HepG2 (cell line): Measurements from ENCODE around the gene NBL1. TPM values are rescaled to one million over a fixed set of nuclear protein-coding genes. Genes with fewer than 3 reads are reported as not detected.

Source experiments
- ATF3 ChIP-seq: sonication (generic); formaldehyde crosslinking; IDR thresholded peaks from 2 replicates; pipeline ENCODE4 v1.4.0; 2020; ENCODE audit warnings: missing genetic modification reagents
- CBX2 ChIP-seq, 2 experiments: fragments of 200-600 bp in 1 of 2; sonication (generic); formaldehyde crosslinking in 1 of 2; IDR thresholded peaks; 2 replicates each; pipeline versions ENCODE4 v1.7.0 to v1.8.1; 2018 to 2022; ENCODE audit warnings: low read depth in 2 of 2, low read length in 1 of 2, mild to moderate bottlenecking in 1 of 2, missing genetic modification reagents in 1 of 2
- FOXP4 ChIP-seq: sonication (generic); formaldehyde crosslinking; IDR thresholded peaks from 2 replicates; pipeline ENCODE4 v1.4.0; 2020; ENCODE audit warnings: missing genetic modification reagents
- GMEB1 ChIP-seq: sonication (generic); formaldehyde crosslinking; IDR thresholded peaks from 2 replicates; pipeline ENCODE4 v1.5.1; 2020; ENCODE audit warnings: missing genetic modification reagents, mild to moderate bottlenecking, borderline replicate concordance
- HOXA3 ChIP-seq: sonication (generic); formaldehyde crosslinking; IDR thresholded peaks from 2 replicates; pipeline ENCODE4 v1.5.0; 2020; ENCODE audit warnings: missing genetic modification reagents
- HOXA7 ChIP-seq: sonication (generic); formaldehyde crosslinking; IDR thresholded peaks from 2 replicates; pipeline ENCODE4 v1.8.1; 2022; ENCODE audit warnings: mild to moderate bottlenecking, missing genetic modification reagents, moderate library complexity
- IRF9 ChIP-seq: sonication (generic); formaldehyde crosslinking; IDR thresholded peaks from 2 replicates; pipeline ENCODE4 v1.8.0; 2022; ENCODE audit warnings: missing genetic modification reagents, mild to moderate bottlenecking, borderline replicate concordance
- KDM3A ChIP-seq: IDR thresholded peaks from 2 replicates; pipeline ENCODE4 v1.6.1; 2018; ENCODE audit warnings: low read depth, missing compliant biosample characterization
- MAZ ChIP-seq, 2 experiments: sonication (generic) in 1 of 2; formaldehyde crosslinking in 1 of 2; IDR thresholded peaks; 2 replicates each; pipeline versions ENCODE4 v1.5.0 to v1.6.1; 2012 to 2020; ENCODE audit warnings: low read depth in 2 of 2, mild to moderate bottlenecking in 2 of 2, borderline replicate concordance in 1 of 2, improper control_type of control experiment in 1 of 2, low read length in 1 of 2, missing genetic modification reagents in 1 of 2, moderate library complexity in 1 of 2
- NCOA5 ChIP-seq: sonication (generic); formaldehyde crosslinking; IDR thresholded peaks from 2 replicates; pipeline ENCODE4 v1.4.0; 2020; ENCODE audit warnings: missing genetic modification reagents
- NFE2 ChIP-seq: sonication (generic); formaldehyde crosslinking; IDR thresholded peaks from 2 replicates; pipeline ENCODE4 v1.4.0; 2020; ENCODE audit warnings: missing genetic modification reagents
- PAX8 ChIP-seq: sonication (generic); formaldehyde crosslinking; IDR thresholded peaks from 2 replicates; pipeline ENCODE4 v1.8.0; 2022; ENCODE audit warnings: mild to moderate bottlenecking, missing genetic modification reagents, borderline replicate concordance
- RBAK ChIP-seq: sonication (generic); formaldehyde crosslinking; IDR thresholded peaks from 2 replicates; pipeline ENCODE4 v1.5.1; 2020; ENCODE audit warnings: mild to moderate bottlenecking, missing genetic modification reagents
- RXRB ChIP-seq: IDR thresholded peaks from 2 replicates; pipeline ENCODE4 v1.6.1; 2016; ENCODE audit warnings: borderline replicate concordance, missing genetic modification reagents, missing compliant biosample characterization
- SMC3 ChIP-seq: IDR thresholded peaks from 2 replicates; pipeline ENCODE4 v1.6.1; 2011; ENCODE audit warnings: low read length, improper control_type of control experiment
- THAP9 ChIP-seq: sonication (generic); formaldehyde crosslinking; IDR thresholded peaks from 2 replicates; pipeline ENCODE4; 2020; ENCODE audit warnings: missing genetic modification reagents, mild to moderate bottlenecking, borderline replicate concordance
- ZFP36L2 ChIP-seq: sonication (generic); formaldehyde crosslinking; IDR thresholded peaks from 2 replicates; pipeline ENCODE4 v1.4.0; 2020; ENCODE audit warnings: missing genetic modification reagents
- ZNF329 ChIP-seq: sonication (generic); formaldehyde crosslinking; IDR thresholded peaks from 2 replicates; pipeline ENCODE4 v1.9.0; 2021; ENCODE audit warnings: low read depth, mild to moderate bottlenecking, missing genetic modification reagents
- ZNF616 ChIP-seq: sonication (generic); formaldehyde crosslinking; IDR thresholded peaks from 2 replicates; pipeline ENCODE4 v1.5.0; 2020; ENCODE audit warnings: low read depth, mild to moderate bottlenecking, missing genetic modification reagents
- ZNF749 ChIP-seq: sonication (generic); formaldehyde crosslinking; IDR thresholded peaks from 2 replicates; pipeline ENCODE4 v1.8.0; 2022; ENCODE audit warnings: mild to moderate bottlenecking, missing genetic modification reagents, moderate library complexity, borderline replicate concordance
- polyA plus RNA-seq, 8 experiments: library from polyadenylated mRNA; depleted of rRNA in 3 of 8; stranded (reverse) in 7 of 8; unstranded in 1 of 8; fragments of >200 nt; fragmentation: Illumina TruSeq in 4 of 8; extraction: Trizol in 4 of 8; gene quantifications; 2 replicates each; pipeline versions ENCODE4 v1.2.1 to v1.2.3, GENCODE V29; 2011 to 2016; ENCODE audit warnings: low read depth in 4 of 8, missing spikeins in 1 of 8, mixed read lengths in 1 of 8; ENCODE audit not compliant: insufficient read depth in 1 of 8
- total RNA-seq, 5 experiments: library from RNA; depleted of rRNA; stranded (reverse); fragments of >200 nt; fragmentation: Illumina TruSeq; extraction: Trizol; gene quantifications; 2 replicates each; pipeline ENCODE4 v1.2.3, GENCODE V29; 2016; ENCODE audit warnings: low read depth in 1 of 5

NBL1 gene
- total and polyA plus RNA-seq, 2 of the 13 experiments (the other 11 are each of a cell fraction or from before 2014, with no cell fraction given) = 2.7 to 13.8 TPM

GRCh38 chr1:19596714-19597495 is 47.2 kb upstream of the NBL1 start (continued):
- TF ChIP-seq CBX2 (IDR thresholded peaks at IDR 0.05; ENCODE audit: low read depth, low read length) (no peak), CBX2 (CRISPR knock-in tag; IDR thresholded peaks at IDR 0.05; ENCODE audit: low read depth) (no peak), SMC3 (no peak), NCOA5 (CRISPR knock-in tag) (no peak), RBAK (CRISPR knock-in tag) (no peak), IRF9 (CRISPR knock-in tag) (no peak), NFE2 (CRISPR knock-in tag) (no peak), ZNF616 (CRISPR knock-in tag) (no peak; the same call in 1 of the 2 replicates), GMEB1 (CRISPR knock-in tag) (peak; percentile 51; the same call in 1 of the 2 replicates), MAZ (IDR thresholded peaks at IDR 0.05; ENCODE audit: borderline replicate concordance, low read depth, low read length) (0 out of 2 replicates have a peak, but pooled peaks have one; percentile 64), MAZ (CRISPR knock-in tag; IDR thresholded peaks at IDR 0.05; ENCODE audit: low read depth) (peak; percentile 68), ZNF749 (CRISPR knock-in tag) (no peak; the same call in none of the 2 replicates), HOXA7 (no peak), PAX8 (CRISPR knock-in tag) (0 out of 2 replicates have a peak, but pooled peaks have one; percentile 78), ATF3 (CRISPR knock-in tag) (no peak), THAP9 (peak; percentile 73), ZFP36L2 (CRISPR knock-in tag) (no peak), KDM3A (CRISPR knock-in tag) (0 out of 2 replicates have a peak, but pooled peaks have one; percentile 27), RXRB (CRISPR knock-in tag) (0 out of 2 replicates have a peak, but pooled peaks have one; percentile 5), ZNF329 (CRISPR knock-in tag) (no peak), FOXP4 (CRISPR knock-in tag) (peak; percentile 35), HOXA3 (CRISPR knock-in tag) (peak; percentile 69)
